HG02852 (cell line): ENCODE data around the gene PNP.
"Not testable (repeated sequence)": the region's sequence is repeated elsewhere in the genome, so short reads cannot be mapped to it uniquely, and the experiment has no call there.

Source experiments
- ATAC-seq: cut with Tn5 transposase; IDR thresholded peaks from one replicate; pipeline ENCODE4 v1.9.1; 2021; ENCODE audit warnings: mild to moderate bottlenecking, moderate library complexity; ENCODE audit not compliant: unreplicated experiment

Gene PNP

GRCh38 chr14:20469242-20469889 is at the start of gene PNP:
Gene PNP (plus strand): TSS chr14:20469406. CDS start chr14:20469525, 119 bp downstream.
- peak; percentile 97 for ATAC-seq

GRCh38 chr14:20419419-20419818 is 49.8 kb upstream of the PNP start:
- no peak for ATAC-seq

GRCh38 chr14:20421267-20421666 is 47.9 kb upstream of the PNP start:
- ATAC-seq: no peak

- ATAC-seq: no peak
Observed at GRCh38 chr14:20422886-20423285, 46.3 kb upstream of the PNP start.

DNA sequence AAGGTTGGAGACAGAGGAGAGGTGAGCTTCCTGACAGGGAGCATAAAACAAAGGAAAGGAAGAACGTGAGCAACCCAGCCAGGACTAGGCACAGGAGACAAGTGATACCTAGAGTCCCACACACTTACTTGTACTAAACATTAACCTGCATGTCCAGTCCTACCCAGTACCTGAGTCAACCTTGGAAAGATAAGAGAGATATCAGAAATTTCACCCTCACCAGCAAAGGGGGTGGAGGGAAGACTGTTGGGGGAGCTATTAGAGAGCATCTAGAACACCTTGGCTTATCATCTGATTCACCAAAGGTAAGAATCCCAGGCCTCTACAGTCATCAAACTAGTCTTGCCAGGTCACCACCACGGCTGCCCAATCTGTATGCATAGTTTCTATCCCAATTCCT is 44.4 kb upstream of the PNP start:
- no peak for ATAC-seq

- peak; percentile 76 for ATAC-seq
Observed at GRCh38 chr14:20427231-20428009, 41.8 kb upstream of the PNP start.

GRCh38 chr14:20428010-20428365 is 41.2 kb upstream of the PNP start:
- peak; percentile 46 for ATAC-seq

DNA sequence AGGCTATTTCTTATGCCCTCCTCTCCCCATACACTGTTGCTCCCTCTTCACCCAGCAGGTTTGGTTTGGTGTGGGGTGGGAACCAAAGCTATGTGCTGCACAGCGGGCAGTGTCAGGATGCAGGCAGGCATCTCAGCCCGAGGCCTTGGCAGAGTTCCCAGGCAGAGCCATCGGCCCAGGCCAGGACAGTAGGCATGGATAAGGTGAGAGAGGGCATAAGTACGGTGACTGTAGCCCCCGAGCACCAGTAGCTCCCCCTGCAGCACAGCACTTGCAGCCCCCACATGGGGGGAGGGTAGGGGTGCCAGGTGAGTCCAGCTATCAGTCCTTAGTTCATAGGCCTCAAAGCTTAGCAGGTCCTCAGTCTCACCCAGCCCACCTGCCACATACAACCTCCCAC is 40.4 kb upstream of the PNP start:
- no peak for ATAC-seq

DNA sequence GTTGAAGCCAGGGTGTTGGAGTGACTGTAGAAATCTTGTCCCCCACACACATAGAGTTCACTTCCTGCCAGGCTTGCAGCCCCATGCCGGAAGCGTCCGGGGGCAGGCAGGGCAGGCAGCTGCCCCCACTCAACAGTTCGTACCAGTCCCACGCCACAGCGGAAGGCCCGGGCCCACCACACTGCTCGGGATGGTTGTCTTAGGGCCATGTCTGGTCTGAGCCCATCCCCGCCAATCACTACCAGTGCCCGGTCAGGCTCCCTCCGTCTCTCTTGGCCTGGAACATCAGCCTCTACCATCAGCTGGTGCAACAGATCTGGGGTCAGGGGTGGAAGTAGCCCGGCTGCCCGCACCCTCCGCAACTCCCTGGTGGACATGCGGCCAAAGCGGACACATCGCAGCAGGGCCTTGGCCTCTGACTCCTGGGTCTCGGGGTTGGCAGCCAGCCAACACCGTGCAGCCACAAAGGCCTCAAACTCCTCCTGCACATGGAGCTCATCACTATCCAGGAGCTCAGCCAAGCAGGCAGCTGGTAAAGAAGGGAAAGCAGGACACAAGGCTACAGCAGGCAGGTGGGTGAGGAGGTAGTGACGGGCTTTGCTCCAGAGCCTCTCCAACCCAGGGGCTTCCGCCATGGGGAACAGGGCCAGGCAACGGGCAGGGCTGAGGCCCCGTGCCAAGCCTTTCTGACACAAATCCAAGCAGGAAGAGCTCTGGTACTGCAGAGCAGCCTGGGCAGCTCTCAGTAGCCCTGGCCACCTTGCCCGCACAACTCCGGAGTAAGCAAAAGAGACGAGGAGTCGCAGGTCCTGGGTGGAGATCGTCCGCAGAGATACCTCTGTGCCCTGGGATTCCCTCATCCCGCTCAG is 39.2 kb upstream of the PNP start:
- no peak for ATAC-seq

DNA sequence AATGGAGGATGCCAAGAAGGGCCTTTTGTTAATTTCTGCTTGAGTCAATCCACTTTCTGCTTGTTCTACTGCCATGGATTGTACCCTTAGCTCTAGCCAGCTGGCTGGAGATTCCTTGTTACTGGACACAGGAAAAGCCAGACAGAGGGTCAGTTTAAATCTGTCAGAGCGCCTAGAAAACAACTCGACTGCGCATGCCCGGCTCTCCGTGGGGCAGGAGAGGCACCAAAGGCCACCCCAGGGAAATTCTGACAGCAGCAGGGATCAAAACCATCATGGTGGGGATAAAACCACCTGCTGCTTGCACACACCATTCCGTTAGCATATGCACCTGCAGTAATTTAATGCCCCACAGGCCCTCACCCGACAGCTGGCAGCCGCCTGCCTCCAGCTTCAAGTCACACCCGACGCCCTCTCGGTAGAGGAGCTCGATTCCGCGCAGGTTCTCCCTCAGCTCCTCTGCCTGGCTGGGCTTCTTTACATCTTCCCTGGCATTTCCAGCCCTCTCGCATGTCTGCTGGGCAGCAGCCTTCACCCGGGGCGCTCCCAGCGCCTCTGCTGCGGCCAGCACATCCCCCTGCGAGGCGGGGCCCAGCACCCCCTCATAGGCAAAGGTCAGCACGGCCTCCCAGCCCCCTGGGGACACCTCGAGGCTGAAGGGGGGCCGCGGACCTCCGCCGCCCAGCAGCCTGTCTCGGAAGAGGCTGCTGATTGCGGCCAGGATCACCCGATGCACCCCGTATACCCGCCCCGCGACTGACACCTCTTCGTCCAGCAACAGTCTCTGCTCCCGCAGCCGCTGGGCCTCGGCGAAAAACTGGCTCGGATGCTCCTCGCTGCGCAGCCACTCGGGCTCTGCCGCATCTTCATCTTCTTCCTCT is 34.3 kb upstream of the PNP start:
- ATAC-seq: no peak

- no peak for ATAC-seq
Observed at GRCh38 chr14:20435582-20436362, 33.4 kb upstream of the PNP start, which contains the start of gene KLHL33. Gene KLHL33 (minus strand): TSS chr14:20436166. CDS start chr14:20435811, 355 bp downstream.

GRCh38 chr14:20436363-20436755 is 32.8 kb upstream of the PNP start:
- ATAC-seq: no peak

DNA sequence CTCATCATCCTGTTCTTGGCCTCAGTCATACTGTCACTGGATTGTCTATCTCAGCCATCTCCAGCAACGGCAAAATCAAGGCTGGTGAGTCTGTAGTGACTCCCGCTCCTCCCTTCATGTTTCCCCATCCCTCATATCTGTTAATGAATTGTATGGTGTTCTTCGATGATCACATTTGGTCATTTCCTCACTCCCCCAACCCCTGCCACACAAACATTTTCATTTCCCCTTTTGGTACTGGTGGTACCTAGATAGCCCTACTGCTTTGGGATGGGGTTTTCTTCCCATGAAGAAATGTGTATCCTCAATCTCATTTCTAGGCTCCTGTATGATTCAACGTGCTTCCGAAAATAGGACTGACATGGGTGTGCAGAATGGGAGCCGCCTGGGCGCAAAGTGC is 30.5 kb upstream of the PNP start:
- ATAC-seq: no peak

GRCh38 chr14:20440465-20440864 is 28.7 kb upstream of the PNP start:
- no peak for ATAC-seq

GRCh38 chr14:20440882-20441281 is 28.3 kb upstream of the PNP start:
- ATAC-seq: no peak

DNA sequence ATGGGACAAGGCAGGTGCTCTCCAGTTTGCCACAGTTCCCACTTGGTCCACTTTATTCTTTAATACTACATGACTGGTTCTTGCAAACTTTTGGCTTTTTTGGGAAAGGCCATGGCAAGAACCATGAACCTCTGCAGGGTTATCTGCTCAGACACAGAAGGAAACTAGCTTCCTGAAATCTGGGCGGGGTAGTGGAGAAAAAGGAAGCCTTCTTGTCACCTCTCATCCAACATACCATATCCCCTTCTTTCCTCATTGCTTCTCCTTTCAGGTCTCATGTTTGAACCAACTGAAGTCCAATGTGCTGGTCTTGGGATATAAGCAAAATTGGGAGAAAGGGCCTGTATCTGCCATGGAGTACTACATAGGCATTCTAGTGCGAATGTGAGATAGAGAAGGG is 27.7 kb upstream of the PNP start:
- ATAC-seq: no peak

DNA sequence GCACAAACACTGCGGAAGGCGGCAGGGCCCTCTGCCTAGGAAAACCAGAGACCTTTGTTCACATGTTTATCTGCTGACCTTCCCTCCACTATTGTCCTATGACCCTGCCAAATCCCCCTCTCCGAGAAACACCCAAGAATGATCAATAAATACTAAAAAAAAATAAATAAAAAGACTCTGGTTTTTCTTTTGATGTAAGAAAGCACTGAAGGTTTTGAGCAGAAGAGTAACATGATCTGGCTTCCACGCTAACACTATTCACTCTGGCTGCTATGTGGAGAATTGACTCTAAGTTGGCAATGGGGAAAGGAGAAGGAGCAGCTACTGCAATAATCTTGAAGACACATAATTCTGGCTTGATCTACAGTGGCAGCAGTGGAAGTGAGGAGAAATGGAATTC is 25.6 kb upstream of the PNP start:
- ATAC-seq: not testable (repeated sequence)

DNA sequence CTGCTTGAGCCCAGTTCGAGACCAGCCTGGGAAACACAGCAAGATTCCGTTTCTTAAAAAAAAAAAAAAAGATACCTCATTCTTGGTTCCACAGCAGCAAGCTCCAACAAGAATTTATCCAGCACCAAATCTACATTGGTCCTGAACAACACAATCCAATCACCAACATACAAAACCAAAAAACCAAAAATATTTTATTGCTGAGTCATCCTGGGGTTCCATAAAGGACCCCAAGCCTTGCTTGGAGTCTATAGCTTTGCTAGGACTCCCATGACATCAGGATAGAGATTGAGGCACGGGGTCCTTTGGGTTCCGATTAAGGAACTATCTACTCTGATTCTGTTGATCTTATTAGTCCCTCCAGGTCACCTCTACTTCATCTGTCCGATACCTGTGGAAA is 22.3 kb upstream of the PNP start:
- no peak for ATAC-seq

DNA sequence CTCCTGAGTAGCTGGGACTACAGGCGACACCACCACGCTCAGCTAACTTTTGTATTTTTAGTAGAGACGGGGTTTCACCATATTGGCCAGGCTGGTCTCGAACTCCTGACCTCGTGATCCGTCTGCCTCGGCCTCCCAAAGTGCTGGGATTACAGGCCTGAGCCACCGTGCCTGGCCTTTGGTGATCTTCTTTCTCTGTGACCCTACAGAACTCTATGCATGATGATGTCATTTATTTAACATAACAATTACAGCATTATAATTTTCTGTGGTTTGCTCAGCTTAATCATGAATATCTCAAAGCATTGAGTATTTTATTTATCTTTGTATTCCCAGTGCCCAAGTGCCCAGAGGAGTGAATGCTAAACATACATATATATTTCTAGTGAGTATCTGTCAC is 16.4 kb upstream of the PNP start:
- not testable (repeated sequence) for ATAC-seq
